ENCODE data around the gene ZNF341. TPM values are rescaled to one million over a fixed set of nuclear protein-coding genes. Genes with fewer than 3 reads are reported as not detected.

The ZNF341 gene
- polyA plus RNA-seq, 1 donor (not counting 4 experiments of a cell fraction or from before 2014, with no cell fraction given): 1.7 TPM

- H3K4me1 ChIP-seq (ENCODE audit: control insufficient read depth, extremely low read depth, insufficient read depth, low read length): peaks cover 7% of the 10 kb centered on the region
- dilution Hi-C loops (cut with MboI; ENCODE audit: extremely low pct_ligation_motif_present, low sequenced_read_pairs): no loop called here
- no peak for FAIRE-seq
These were observed 15.3 kb upstream of the ZNF341 start for GRCh38 chr20:33716498-33716897.

GRCh38 chr20:33719277-33719988 is 12.4 kb upstream of the ZNF341 start:
- dilution Hi-C loops (cut with MboI; ENCODE audit: extremely low pct_ligation_motif_present, low sequenced_read_pairs): no loop called here
- H3K36me3 ChIP-seq (ENCODE audit: control insufficient read depth in 2 of 2, extremely low read depth in 1 of 2, insufficient read depth in 2 of 2, low read length in 2 of 2): no peaks in the 10 kb centered on the region
- H3K27ac ChIP-seq (ENCODE audit: control insufficient read depth, insufficient read depth, low read length): no peak overlapping the region
- no peaks in the 10 kb centered on the region for H4K20me1 ChIP-seq (ENCODE audit: control insufficient read depth, extremely low read depth, insufficient read depth, low read length)
- FAIRE-seq (no peak), DNase-seq (ENCODE audit: low read depth, low spot score) (no peak)
- H3K9me3 ChIP-seq (ENCODE audit: control insufficient read depth, low read depth, low read length): no peaks in the 10 kb centered on the region
- H3K4me1 ChIP-seq (ENCODE audit: control insufficient read depth, extremely low read depth, insufficient read depth, low read length): peaks cover 7% of the 10 kb centered on the region
- H3K27me3 ChIP-seq (ENCODE audit: control insufficient read depth, extremely low read depth, insufficient read depth, low read length): no peaks in the 10 kb centered on the region
- H3K4me2 ChIP-seq (ENCODE audit: control insufficient read depth, extremely low read depth, insufficient read depth, low read depth, low read length): peak overlapping the region; percentile 79
- H3K9ac ChIP-seq (ENCODE audit: control insufficient read depth, extremely low read depth, insufficient read depth, low read length): peak overlapping the region; percentile 72
- H2AFZ ChIP-seq (ENCODE audit: control insufficient read depth, low read length): peak overlapping the region; percentile 90
- TF ChIP-seq EZH2 (IDR thresholded peaks at IDR 0.05; ENCODE audit: low read length) (no peak), CTCF (optimal IDR thresholded peaks at IDR 0.05 in 1 of 3, IDR thresholded peaks at IDR 0.05 in 1 of 3, conservative IDR thresholded peaks at IDR 0.05 in 1 of 3; ENCODE audit: extremely low read depth in 1 of 3, insufficient read depth in 2 of 3, low read length in 3 of 3) (no peak)
- H3K9me1 ChIP-seq (ENCODE audit: control insufficient read depth, extremely low read depth, insufficient read depth, low read length): no peaks in the 10 kb centered on the region
- peak overlapping the region; percentile 59 to 80 (median 79) for H3K4me3 ChIP-seq (ENCODE audit: control insufficient read depth in 2 of 3, extremely low read depth in 1 of 3, insufficient read depth in 2 of 3, low read depth in 1 of 3, low read length in 3 of 3)
- H3K79me2 ChIP-seq (ENCODE audit: control insufficient read depth, insufficient read depth, low read length): no peaks in the 10 kb centered on the region

More at GRCh38 chr20:33716498-33716897, 15.3 kb upstream of the ZNF341 start:
- TF ChIP-seq CTCF (optimal IDR thresholded peaks at IDR 0.05 in 1 of 3, IDR thresholded peaks at IDR 0.05 in 1 of 3, conservative IDR thresholded peaks at IDR 0.05 in 1 of 3; ENCODE audit: extremely low read depth in 1 of 3, insufficient read depth in 2 of 3, low read length in 3 of 3): no peak
- no peak for TF ChIP-seq EZH2 (IDR thresholded peaks at IDR 0.05; ENCODE audit: low read length)
- H2AFZ ChIP-seq (ENCODE audit: control insufficient read depth, low read length): no peak overlapping the region
- H3K4me2 ChIP-seq (ENCODE audit: control insufficient read depth, extremely low read depth, insufficient read depth, low read depth, low read length): no peak overlapping the region
- no peak overlapping the region for H3K27ac ChIP-seq (ENCODE audit: control insufficient read depth, insufficient read depth, low read length)
- no peaks in the 10 kb centered on the region for H4K20me1 ChIP-seq (ENCODE audit: control insufficient read depth, extremely low read depth, insufficient read depth, low read length)
- no peak for DNase-seq (ENCODE audit: low read depth, low spot score)
- no peaks in the 10 kb centered on the region for H3K27me3 ChIP-seq (ENCODE audit: control insufficient read depth, extremely low read depth, insufficient read depth, low read length)
- no peaks in the 10 kb centered on the region for H3K9me3 ChIP-seq (ENCODE audit: control insufficient read depth, low read depth, low read length)
- no peak overlapping the region for H3K4me3 ChIP-seq (ENCODE audit: control insufficient read depth in 2 of 3, extremely low read depth in 1 of 3, insufficient read depth in 2 of 3, low read depth in 1 of 3, low read length in 3 of 3)
- H3K79me2 ChIP-seq (ENCODE audit: control insufficient read depth, insufficient read depth, low read length): no peaks in the 10 kb centered on the region
- no peak overlapping the region for H3K9ac ChIP-seq (ENCODE audit: control insufficient read depth, extremely low read depth, insufficient read depth, low read length)
- H3K9me1 ChIP-seq (ENCODE audit: control insufficient read depth, extremely low read depth, insufficient read depth, low read length): no peaks in the 10 kb centered on the region
- H3K36me3 ChIP-seq (ENCODE audit: control insufficient read depth in 2 of 2, extremely low read depth in 1 of 2, insufficient read depth in 2 of 2, low read length in 2 of 2): peaks cover 0 to 1% of the 10 kb centered on the region in 2 experiments

Measured in keratinocyte (primary cell).